ENCODE results near the gene SLC22A12.

DNA sequence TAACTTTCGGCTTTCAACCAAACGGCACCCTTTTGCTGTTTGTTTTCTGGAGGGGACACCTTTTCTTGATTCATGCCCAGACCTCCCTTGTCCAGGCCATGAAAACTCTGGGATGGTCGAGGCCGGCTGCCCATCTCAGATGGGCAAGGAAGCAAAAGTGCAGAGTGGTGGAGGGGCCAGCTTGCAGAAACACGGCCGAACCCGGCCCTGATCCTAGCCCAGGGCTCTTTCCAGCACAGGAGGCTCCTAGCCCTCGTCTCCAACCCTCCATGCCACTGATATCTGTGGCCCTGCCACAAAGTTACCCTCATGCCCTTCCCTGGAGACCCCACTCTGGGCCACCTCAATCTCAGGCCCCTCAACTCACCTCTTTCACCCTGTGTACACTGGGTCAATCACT lies 18.9 kb upstream of the SLC22A12 start:
- TF ChIP-seq CTCF (IDR thresholded peaks at IDR 0.05) (no peak), EP300 (IDR thresholded peaks at IDR 0.05) (no peak), POLR2A (IDR thresholded peaks at IDR 0.05) (no peak), POLR2AphosphoS5 (IDR thresholded peaks at IDR 0.05) (no peak)

Data from suprapubic skin (tissue), 4 donors.